Measurements from ENCODE around the gene BRSK2. TPM values are rescaled to one million over a fixed set of nuclear protein-coding genes. Genes with fewer than 3 reads are reported as not detected.

The BRSK2 gene
- total RNA-seq, 1 experiment from 2014 or later: not detected

DNA sequence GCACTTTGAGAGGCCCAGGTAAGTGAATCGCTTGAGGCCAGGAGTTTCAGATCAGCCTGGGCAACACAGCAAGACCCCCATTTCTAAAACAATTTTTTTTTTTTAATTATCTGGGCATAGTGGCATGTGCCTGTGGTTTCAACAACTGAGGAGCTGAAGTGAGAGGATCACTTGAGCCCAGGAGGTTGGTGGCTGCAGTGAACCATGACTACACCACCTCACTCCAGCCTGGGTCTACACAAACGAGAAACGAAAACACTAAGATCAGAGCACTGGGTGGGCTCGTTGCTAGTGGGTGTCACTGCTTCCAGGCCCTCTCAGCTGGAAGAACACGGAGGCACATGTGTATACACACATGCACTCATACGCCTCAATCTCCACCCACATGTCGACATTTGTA is 100.9 kb downstream of the BRSK2 start:
- Histone ChIP-seq H3K27me3 (no peaks in the 10 kb centered on the region), H3K27ac (no peak overlapping the region), H3K36me3 (no peaks in the 10 kb centered on the region), H3K4me3 (no peak overlapping the region), H3K4me1 (no peaks in the 10 kb centered on the region), H3K9me3 (replicated peaks) (peaks cover 6% of the 10 kb centered on the region; the same call in 1 of the 2 replicates)
- no peak for DNase-seq

DNA sequence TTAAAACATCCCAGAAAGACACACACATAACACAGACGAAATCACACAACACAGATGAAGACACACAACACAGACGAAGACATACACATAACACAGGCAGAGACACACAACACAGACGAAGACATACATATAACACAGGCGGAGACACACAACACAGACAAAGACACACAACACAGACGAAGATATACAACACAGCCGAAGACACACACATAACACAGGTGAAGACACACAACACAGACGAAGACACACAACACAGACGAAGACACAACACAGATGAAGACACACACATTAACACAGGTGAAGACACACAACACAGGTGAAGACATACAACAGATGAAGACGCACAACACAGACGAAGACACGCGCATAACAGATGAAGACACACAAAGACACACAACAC is 101.6 kb downstream of the BRSK2 start:
- Histone ChIP-seq H3K4me3 (no peak overlapping the region), H3K27ac (no peak overlapping the region), H3K9me3 (replicated peaks) (peaks cover 7% of the 10 kb centered on the region; the same call in 1 of the 2 replicates), H3K4me1 (no peaks in the 10 kb centered on the region), H3K27me3 (no peaks in the 10 kb centered on the region), H3K36me3 (no peaks in the 10 kb centered on the region)
- DNase-seq: no peak

DNA sequence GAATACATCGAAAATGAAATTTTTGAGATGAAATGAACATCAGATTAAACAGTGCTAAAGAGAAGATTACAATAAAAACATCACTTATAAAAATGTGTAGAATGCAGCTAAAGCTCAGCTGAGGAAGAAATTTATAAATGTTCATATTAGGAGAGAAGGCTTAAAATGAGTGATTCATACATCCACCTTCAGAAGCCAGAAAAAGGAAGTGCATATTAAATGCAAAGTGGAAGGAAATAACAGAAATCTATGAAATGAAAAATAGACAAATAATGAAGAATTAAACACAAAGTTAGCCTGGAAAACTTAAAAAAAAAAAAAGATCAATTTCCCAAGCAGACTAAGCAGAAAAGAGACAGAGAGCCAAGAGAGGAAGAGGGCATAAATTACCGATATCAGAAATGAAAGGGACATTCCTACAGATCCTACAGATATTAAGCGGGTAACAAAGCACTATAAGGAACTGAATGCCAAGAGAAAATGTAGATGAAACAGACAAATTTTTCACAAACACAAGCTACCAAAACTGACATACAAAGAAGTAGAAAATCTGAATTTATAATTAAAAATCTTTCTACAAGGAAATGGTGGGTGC is 104.0 kb downstream of the BRSK2 start:
- H3K4me3 ChIP-seq: no peak overlapping the region
- H3K4me1 ChIP-seq: no peaks in the 10 kb centered on the region
- no peaks in the 10 kb centered on the region for H3K36me3 ChIP-seq
- no peak overlapping the region for H3K27ac ChIP-seq
- peaks cover 7% of the 10 kb centered on the region; the same call in 1 of the 2 replicates for H3K9me3 ChIP-seq (replicated peaks)
- no peak for DNase-seq
- no peaks in the 10 kb centered on the region for H3K27me3 ChIP-seq

DNA sequence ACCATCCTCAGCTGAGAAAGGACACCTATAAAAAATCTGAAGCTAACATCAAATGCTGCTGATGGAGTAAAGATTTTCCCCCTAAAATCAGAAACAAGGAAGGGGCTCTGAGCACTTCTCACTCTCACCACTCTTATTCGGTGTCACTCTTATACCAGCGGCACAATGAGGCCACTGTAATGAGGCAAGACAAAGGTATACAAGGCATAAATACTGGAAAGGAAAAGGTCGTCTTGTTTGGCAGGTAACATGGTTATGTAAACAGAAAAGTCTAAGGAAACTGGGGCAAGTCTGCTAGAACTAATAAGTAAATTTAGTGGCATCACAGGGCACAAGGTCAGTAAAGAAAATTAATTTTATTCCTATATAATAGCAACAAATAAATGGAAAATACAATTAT is 104.9 kb downstream of the BRSK2 start:
- no peak overlapping the region for H3K4me3 ChIP-seq

DNA sequence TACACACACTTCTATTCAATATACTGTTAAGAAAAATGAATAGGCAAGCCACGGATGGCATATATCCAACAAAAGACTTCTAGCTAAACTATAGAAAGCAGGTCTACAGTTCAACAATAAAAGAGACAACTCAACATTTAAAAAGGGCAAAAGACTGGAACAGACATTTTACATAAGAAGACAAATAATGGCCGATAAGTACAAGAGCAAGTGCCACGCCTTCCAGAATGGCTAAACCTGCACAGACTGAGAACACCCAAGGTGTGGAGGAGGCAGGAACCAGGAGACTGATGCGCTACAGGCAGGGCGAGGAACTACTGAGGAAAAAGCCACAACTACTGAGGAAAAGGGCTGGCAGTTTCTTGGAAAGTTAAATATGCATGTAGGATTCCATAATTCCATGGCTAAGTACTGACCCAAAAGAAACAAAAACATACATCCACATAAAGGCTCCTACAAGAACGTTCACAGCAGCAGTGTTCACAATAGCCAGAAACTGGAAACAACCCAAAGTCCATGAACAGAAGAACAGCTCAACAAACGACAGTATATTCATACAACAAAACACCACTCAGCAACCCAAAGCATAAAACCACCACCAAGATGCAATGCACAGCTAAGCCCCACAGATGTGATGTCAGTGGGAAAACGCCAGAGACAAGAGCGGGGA is 106.5 kb downstream of the BRSK2 start:
- DNase-seq: no peak
- peaks cover 7% of the 10 kb centered on the region; the same call in 1 of the 2 replicates for H3K9me3 ChIP-seq (replicated peaks)
- no peak overlapping the region for H3K4me3 ChIP-seq
- H3K4me1 ChIP-seq: no peaks in the 10 kb centered on the region
- H3K36me3 ChIP-seq: no peaks in the 10 kb centered on the region
- H3K27me3 ChIP-seq: no peaks in the 10 kb centered on the region
- H3K27ac ChIP-seq: no peak overlapping the region

More for the DNA sequence above, 104.9 kb downstream of the BRSK2 start:
- H3K9me3 ChIP-seq (replicated peaks): peaks cover 7% of the 10 kb centered on the region; the same call in 1 of the 2 replicates
- H3K36me3 ChIP-seq: no peaks in the 10 kb centered on the region
- H3K4me1 ChIP-seq: no peaks in the 10 kb centered on the region
- DNase-seq: no peak
- H3K27ac ChIP-seq: no peak overlapping the region
- no peaks in the 10 kb centered on the region for H3K27me3 ChIP-seq

DNA sequence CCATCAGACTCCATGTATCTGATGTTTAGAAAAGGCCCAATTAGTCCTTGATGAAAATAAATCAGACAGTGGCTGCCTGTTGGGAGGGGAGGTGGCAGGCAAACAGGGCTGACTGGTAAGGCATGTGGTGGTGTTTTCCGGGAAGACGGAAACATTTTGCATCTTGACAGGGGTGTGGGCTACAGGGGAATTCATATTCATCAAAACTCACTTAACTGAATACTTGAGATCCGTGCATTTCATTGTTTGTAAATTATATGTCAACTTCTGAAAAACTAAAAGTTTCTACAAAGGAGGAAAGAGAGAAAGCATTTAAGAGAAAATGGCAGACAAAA is 107.0 kb downstream of the BRSK2 start:
- Histone ChIP-seq H3K4me3 (no peak overlapping the region), H3K27ac (no peak overlapping the region), H3K4me1 (no peaks in the 10 kb centered on the region), H3K36me3 (no peaks in the 10 kb centered on the region), H3K27me3 (no peaks in the 10 kb centered on the region), H3K9me3 (replicated peaks) (peaks cover 7% of the 10 kb centered on the region; the same call in 1 of the 2 replicates)
- no peak for DNase-seq

DNA sequence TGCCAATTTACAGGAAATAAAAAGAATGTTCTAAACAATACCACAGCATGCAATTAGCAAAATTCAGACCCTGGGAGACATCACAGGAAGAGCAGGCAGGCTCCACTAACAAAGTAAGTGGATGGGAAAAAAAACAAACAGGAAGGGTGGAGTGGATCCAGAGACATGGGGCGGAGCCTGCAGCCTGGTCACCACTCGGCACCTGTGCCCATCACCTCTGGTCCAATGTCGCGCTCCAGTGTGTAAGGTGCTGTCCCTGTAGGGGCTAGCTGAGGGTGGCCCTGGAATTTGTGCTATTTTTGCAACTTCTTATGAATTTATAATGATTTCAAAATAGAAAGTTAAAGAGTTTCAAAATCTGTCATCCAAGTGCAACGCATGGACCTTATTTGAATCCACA is 107.9 kb downstream of the BRSK2 start:
- no peaks in the 10 kb centered on the region for H3K36me3 ChIP-seq
- DNase-seq: no peak
- no peak overlapping the region for H3K4me3 ChIP-seq
- no peak overlapping the region for H3K27ac ChIP-seq
- H3K4me1 ChIP-seq: no peaks in the 10 kb centered on the region
- peaks cover 7% of the 10 kb centered on the region; the same call in 1 of the 2 replicates for H3K9me3 ChIP-seq (replicated peaks)
- no peaks in the 10 kb centered on the region for H3K27me3 ChIP-seq

DNA sequence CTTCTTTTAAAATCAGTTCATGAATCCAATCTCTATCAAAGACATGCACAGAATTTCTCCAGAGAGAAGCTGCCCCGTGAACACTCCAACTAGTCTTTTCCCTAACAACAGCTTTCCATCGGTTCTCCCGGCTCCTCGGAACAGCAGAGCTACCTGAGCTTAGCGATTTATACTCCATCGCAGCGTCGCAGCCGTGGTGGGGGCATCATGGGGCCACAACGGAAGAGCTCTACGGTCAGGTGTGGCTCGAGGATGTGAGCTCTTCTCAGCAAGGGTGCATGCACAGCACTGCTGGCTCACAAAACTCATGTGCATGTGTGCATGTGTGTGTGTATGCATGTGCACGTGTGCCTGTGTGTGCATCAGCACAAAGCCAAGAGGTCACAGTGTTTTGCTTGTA is 108.5 kb downstream of the BRSK2 start:
- Histone ChIP-seq H3K4me3 (no peak overlapping the region), H3K27me3 (no peaks in the 10 kb centered on the region), H3K9me3 (replicated peaks) (peaks cover 7% of the 10 kb centered on the region; the same call in 1 of the 2 replicates), H3K36me3 (no peaks in the 10 kb centered on the region), H3K4me1 (no peaks in the 10 kb centered on the region), H3K27ac (no peak overlapping the region)
- DNase-seq: no peak

DNA sequence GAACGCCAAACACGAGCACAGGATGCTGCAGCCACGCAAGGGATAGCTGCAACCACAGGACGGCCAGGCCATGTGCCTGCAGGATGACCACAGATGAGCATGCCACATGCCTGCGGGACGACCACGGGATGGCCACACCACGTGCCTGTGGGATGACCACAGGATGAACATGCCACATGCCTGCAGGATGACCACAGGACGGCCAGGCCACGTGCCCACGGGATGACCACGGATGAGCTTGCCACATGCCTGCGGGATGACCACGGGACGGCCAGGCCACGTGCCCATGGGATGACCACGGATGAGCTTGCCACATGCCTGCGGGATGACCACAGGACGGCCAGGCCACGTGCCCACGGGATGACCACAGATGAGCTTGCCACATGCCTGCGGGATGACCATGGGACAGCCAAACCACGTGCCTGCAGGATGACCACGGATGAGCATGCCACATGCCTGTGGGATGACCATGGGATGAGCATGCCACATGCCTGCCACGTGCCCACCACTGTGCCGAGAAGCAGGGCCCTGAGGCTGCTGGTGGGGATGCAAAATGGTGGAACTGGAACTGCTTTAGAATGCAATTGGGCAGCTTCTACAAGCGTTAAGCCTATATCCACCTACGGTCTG is 109.6 kb downstream of the BRSK2 start:
- H3K4me3 ChIP-seq: no peak overlapping the region
- peaks cover 4% of the 10 kb centered on the region; the same call in 1 of the 2 replicates for H3K9me3 ChIP-seq (replicated peaks)
- H3K36me3 ChIP-seq: no peaks in the 10 kb centered on the region
- no peaks in the 10 kb centered on the region for H3K4me1 ChIP-seq
- H3K27ac ChIP-seq: no peak overlapping the region
- no peaks in the 10 kb centered on the region for H3K27me3 ChIP-seq
- DNase-seq: no peak

DNA sequence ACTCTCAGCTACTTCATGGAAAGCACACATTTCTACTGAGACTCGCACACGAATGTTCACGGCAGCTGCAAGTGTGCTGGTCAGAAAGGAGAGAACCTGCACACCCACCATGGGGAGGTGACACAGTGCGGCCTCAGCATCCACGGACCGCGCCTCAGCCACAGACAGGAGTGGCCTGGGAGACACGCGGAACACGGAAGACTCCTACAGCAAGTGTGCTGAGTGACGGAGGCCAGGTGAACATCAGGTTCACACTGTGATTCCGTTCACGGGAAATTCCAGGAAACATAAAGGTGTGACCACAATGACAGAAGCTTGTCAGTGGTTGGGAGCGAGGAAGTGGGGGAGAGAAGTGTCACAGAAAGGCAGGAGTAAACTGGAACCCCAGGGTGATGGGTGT is 110.2 kb downstream of the BRSK2 start:
- Histone ChIP-seq H3K9me3 (replicated peaks) (peaks cover 3% of the 10 kb centered on the region; the same call in 1 of the 2 replicates), H3K4me3 (no peak overlapping the region), H3K36me3 (no peaks in the 10 kb centered on the region), H3K27me3 (no peaks in the 10 kb centered on the region), H3K4me1 (no peaks in the 10 kb centered on the region), H3K27ac (no peak overlapping the region)
- DNase-seq: no peak

DNA sequence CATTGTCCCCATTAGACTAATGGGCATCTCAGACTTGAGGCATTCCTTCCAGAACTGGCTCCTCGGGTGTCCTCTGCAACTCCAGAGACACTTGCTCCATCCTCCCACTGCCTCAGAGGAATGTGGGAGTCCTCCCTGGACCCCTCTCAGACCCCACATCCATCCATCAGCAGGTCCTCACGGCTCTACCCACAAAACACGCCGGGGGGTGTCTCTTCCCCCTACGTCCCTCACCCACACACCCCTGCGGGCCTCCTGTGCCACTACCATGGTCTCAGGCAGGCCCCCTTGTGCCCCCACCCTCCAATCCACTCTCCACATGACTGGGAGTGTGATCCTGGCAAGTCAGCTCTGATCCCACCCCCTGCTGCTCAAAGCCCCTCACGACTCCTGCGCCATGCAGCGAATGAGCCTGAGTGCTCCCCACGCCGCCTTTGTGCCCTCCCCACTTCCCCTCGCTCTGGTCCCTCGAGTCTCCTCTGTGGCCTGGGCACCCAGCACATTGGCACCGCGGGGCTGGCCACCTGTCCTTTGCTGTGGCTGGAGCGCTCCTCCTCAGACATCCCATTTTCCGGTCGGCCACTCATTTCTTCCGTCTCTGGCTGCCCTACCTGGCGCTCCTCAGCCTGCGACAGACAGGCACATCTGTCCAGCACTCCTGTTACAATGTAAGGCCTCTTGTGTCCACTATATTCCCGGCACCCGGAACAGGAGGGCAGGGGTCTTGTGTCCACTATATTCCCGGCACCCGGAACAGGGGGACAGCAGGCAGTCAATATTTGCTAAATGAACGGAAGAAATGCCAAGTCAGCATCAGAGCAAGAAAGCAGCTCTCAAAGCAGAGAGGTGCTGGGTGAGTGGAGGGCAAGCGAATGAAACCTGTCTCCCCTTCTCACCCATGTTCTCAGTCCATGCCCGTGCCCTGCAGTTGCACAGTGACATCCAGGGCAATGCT is 111.0 kb downstream of the BRSK2 start:
- no peak overlapping the region for H3K4me3 ChIP-seq
- H3K27ac ChIP-seq: no peak overlapping the region
- no peaks in the 10 kb centered on the region for H3K36me3 ChIP-seq
- H3K9me3 ChIP-seq (replicated peaks): peaks cover under 1% of the 10 kb centered on the region; the same call in 1 of the 2 replicates
- no peaks in the 10 kb centered on the region for H3K4me1 ChIP-seq
- DNase-seq: no peak
- H3K27me3 ChIP-seq: no peaks in the 10 kb centered on the region

DNA sequence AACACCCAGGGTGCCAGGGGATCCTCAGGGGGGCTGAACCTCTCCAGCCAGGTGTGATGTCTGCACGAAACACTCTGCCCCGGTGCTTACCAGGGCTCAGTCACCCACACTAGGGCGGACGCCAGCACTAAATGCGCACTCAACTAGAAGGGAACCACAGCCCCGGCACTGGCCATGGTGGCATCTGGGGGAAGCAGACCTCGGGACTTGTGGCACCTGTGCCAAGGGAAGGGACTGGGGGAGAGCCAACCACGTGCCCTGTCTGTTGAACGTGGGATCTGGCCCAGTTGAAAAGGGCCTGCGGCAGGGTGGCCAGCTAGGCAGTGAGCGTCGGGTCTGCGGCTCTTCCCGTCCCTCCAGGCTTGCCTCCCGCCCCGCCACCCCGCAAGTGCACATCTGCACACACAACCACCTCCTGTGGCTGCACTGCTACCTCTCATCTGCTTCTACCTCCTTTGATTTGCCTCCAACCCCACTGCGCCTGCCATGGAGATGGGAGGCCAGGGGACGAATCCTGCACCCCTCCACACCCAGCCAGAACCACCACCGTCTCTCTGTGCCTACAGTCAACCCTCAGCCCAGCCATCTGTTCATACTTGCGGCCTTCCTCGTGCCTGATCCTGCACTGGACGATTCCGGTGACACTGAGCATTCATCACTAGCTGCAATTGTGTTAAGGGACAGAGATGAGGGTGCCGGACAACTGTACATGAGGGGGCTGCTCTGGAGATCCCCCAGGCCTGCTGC is 111.9 kb downstream of the BRSK2 start:
- Histone ChIP-seq H3K36me3 (no peaks in the 10 kb centered on the region), H3K4me1 (no peaks in the 10 kb centered on the region), H3K9me3 (replicated peaks) (no peaks in the 10 kb centered on the region), H3K4me3 (no peak overlapping the region), H3K27me3 (no peaks in the 10 kb centered on the region), H3K27ac (no peak overlapping the region)
- DNase-seq: no peak

DNA sequence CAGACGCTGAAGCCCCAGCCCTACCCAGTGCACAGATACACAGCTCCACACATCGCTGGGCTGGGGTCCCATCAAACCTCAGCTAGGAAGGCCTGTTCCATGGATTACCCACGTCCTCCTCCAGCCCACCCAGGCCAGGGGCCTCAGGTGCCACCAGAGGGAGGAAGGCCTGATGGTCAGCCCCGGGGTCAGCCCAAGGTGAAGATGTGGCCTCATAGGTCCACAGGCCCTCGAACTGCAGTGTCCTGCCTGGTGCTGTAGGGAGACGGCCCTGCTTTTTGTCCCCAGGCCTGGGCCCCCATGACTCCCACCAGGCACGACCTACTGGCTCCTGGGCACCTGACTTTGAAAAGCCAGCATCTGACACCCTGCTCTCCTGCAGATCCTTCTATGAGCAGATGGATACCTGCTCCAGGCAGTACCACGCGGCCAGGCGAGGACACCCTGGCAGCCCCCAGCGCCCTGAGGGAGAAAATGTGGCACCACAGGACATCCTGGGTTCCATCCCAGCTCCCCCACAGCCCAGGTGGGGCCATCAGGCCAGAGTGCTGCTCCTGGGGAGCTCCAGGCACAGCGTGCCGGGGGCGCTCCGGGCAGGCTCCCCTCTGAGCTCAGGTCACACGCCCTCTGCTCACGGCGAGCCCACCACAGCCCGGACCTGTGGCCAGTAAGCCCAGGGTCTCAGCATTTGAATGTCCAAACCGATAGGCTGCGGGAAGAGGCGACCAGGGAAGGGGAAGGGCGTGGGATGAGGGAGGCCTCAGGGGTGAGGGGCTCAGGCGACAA is 112.6 kb downstream of the BRSK2 start:
- Histone ChIP-seq H3K36me3 (no peaks in the 10 kb centered on the region), H3K9me3 (replicated peaks) (no peaks in the 10 kb centered on the region), H3K27me3 (no peaks in the 10 kb centered on the region), H3K27ac (no peak overlapping the region), H3K4me3 (no peak overlapping the region), H3K4me1 (no peaks in the 10 kb centered on the region)
- no peak for DNase-seq
